Vagina (tissue), 2 donors: ENCODE results near the gene LRRC43.

Experiments used
- POLR2A ChIP-seq, 2 donors: fragments of 450-650 bp; IDR thresholded peaks; one replicate each; pipeline ENCODE4 v1.6.1; 2017; ENCODE audit warnings: antibody characterized with exemption in 2 of 2, mild to moderate bottlenecking in 2 of 2, moderate library complexity in 2 of 2
- POLR2AphosphoS5 ChIP-seq, 2 donors: sonication (generic); formaldehyde crosslinking; IDR thresholded peaks; one replicate each; pipeline ENCODE4 v1.9.0; 2017; ENCODE audit warnings: antibody characterized with exemption in 2 of 2, mild to moderate bottlenecking in 2 of 2, low read depth in 1 of 2; ENCODE audit not compliant: insufficient read depth in 1 of 2
- TF ChIP-seq, protein P1 (sequence below), 3 experiments: fragments of 450-650 bp in 2 of 3; fragments of 200-600 bp in 1 of 3; sonication (generic) in 1 of 3; IDR thresholded peaks; one replicate each; pipeline ENCODE4 v1.5.1; 2017 to 2019; ENCODE audit warnings: antibody characterized with exemption in 3 of 3, mild to moderate bottlenecking in 2 of 3, moderate library complexity in 2 of 3

DNA sequence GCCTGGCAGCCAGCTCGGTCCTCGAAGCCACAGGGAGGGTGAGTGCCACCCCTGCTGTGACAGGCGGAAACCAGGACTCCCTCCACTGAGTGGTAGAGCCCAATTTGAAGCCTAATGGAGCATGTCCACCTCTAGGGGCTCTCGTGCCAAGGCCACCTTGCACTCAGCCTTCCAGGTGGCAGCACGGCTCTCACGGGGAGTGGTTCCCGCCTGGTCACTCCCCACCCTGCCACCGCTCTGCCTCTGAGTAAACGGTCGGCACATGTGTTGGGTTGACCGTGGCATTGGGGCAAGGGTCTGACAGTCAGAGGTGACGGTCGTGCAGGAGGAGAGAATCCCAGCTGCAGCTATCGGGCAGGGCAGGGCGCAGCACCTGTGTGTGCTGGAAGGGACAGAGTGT, 43.7 kb upstream of the LRRC43 start:
- TF ChIP-seq, protein P1, sequence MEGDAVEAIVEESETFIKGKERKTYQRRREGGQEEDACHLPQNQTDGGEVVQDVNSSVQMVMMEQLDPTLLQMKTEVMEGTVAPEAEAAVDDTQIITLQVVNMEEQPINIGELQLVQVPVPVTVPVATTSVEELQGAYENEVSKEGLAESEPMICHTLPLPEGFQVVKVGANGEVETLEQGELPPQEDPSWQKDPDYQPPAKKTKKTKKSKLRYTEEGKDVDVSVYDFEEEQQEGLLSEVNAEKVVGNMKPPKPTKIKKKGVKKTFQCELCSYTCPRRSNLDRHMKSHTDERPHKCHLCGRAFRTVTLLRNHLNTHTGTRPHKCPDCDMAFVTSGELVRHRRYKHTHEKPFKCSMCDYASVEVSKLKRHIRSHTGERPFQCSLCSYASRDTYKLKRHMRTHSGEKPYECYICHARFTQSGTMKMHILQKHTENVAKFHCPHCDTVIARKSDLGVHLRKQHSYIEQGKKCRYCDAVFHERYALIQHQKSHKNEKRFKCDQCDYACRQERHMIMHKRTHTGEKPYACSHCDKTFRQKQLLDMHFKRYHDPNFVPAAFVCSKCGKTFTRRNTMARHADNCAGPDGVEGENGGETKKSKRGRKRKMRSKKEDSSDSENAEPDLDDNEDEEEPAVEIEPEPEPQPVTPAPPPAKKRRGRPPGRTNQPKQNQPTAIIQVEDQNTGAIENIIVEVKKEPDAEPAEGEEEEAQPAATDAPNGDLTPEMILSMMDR (IDR thresholded peaks at IDR 0.05): no peak
- TF ChIP-seq POLR2A (IDR thresholded peaks at IDR 0.05) (no peak), POLR2AphosphoS5 (IDR thresholded peaks at IDR 0.05; ENCODE audit: insufficient read depth in 1 of 2, low read depth in 1 of 2) (no peak)
